GM12873 (cell line): ENCODE measurements around the gene WRAP73.

Experiments
- CTCF ChIP-seq: IDR thresholded peaks from 2 replicates; pipeline ENCODE4 v1.5.1; 2012; ENCODE audit warnings: low read depth, mild to moderate bottlenecking, moderate library complexity, low read length, control low read depth; ENCODE audit not compliant: insufficient read depth; ENCODE audit errors: missing control alignments

WRAP73 gene

GRCh38 chr1:3676581-3677470 is 26.9 kb upstream of the WRAP73 start:
- peak; percentile 50 for TF ChIP-seq CTCF

- no peak for TF ChIP-seq CTCF
These were observed 25.5 kb upstream of the WRAP73 start for GRCh38 chr1:3675436-3675835.

- no peak for TF ChIP-seq CTCF
These were observed 24.5 kb upstream of the WRAP73 start for GRCh38 chr1:3674100-3675094.

GRCh38 chr1:3673381-3674099 is 23.6 kb upstream of the WRAP73 start:
- peak; percentile 53 for TF ChIP-seq CTCF

- no peak for TF ChIP-seq CTCF
These were observed 23.1 kb upstream of the WRAP73 start for GRCh38 chr1:3672971-3673361.

- TF ChIP-seq CTCF = no peak
These were observed 22.5 kb upstream of the WRAP73 start for GRCh38 chr1:3672231-3672970.
